Adrenal gland (tissue), 12 donors: Measurements from ENCODE around the gene HBE1. TPM values are rescaled to one million over a fixed set of nuclear protein-coding genes. Genes with fewer than 3 reads are reported as not detected.

Experiments
- DNase-seq, 7 donors: peaks; one replicate each; pipeline ENCODE4 v3.0.0-alpha.2; 2019 to 2020
- H3K27ac ChIP-seq, 5 donors: fragments of 200-600 bp; sonication (generic) in 4 of 5; 1 replicate in 3 of 5; 2 replicates in 2 of 5; pipeline versions ENCODE4 v1.5.1 to v1.8.0; 2016 to 2020; ENCODE audit warnings: mild to moderate bottlenecking in 1 of 5
- H3K27me3 ChIP-seq: fragments of 200-600 bp; 2 replicates; pipeline ENCODE4 v1.8.0; 2021
- H3K36me3 ChIP-seq, 2 donors: fragments of 200-600 bp; replicated peaks in 1 of 2; 1 replicate in 1 of 2; 2 replicates in 1 of 2; pipeline versions ENCODE4 v1.5.1 to v1.8.0; 2018 to 2022
- H3K4me1 ChIP-seq, 2 donors: fragments of 200-600 bp; replicated peaks in 1 of 2; 1 replicate in 1 of 2; 2 replicates in 1 of 2; pipeline versions ENCODE4 v1.5.1 to v1.8.0; 2018 to 2021
- H3K4me3 ChIP-seq, 4 donors: fragments of 200-600 bp; sonication (generic) in 3 of 4; one replicate each; pipeline ENCODE4 v1.5.1; 2016 to 2018
- H3K9me3 ChIP-seq, 3 donors: fragments of 200-600 bp; sonication (generic) in 1 of 3; replicated peaks in 1 of 3; 1 replicate in 2 of 3; 2 replicates in 1 of 3; pipeline versions ENCODE4 v1.5.1 to v1.8.0; 2016 to 2021
- CTCF ChIP-seq, 6 experiments: fragments of 450-650 bp in 4 of 6; fragments of 200-600 bp in 2 of 6; sonication (generic) in 1 of 6; IDR thresholded peaks; 1 replicate in 5 of 6; 2 replicates in 1 of 6; pipeline versions ENCODE4 v1.5.1 to v1.8.0; 2016 to 2021; ENCODE audit warnings: antibody characterized with exemption in 6 of 6, mild to moderate bottlenecking in 2 of 6, moderate library complexity in 1 of 6
- POLR2A ChIP-seq, 2 donors: fragments of 450-650 bp; IDR thresholded peaks; one replicate each; pipeline ENCODE4 v1.6.1; 2017; ENCODE audit warnings: antibody characterized with exemption in 2 of 2, mild to moderate bottlenecking in 2 of 2, moderate library complexity in 1 of 2
- WGBS, 4 donors: extraction: QIAGEN DNeasy Blood & Tissue Kit in 2 of 4; methylation state at CpG; one replicate each; pipeline versions ENCODE4 v1.1.5 to v1.1.7; 2013 to 2017; 5-methylcytosine and 5-hydroxymethylcytosine counted together
- intact Hi-C, 2 donors: fragments of 100-400 bp; cut with DNase I; formaldehyde crosslinking; loops; one replicate each; pipeline versions ENCODE4 v1.14.1 to v1.15.0; 2022 to 2023
- polyA plus RNA-seq, 3 donors: library from polyadenylated mRNA; stranded (reverse); fragments of 200-250 nt in 2 of 3; fragments of 350-450 nt in 1 of 3; fragmentation: Illumina TruSeq in 1 of 3; extraction: RNeasy Lipid Tissue Mini Kit (QIAGEN cat#74804) in 1 of 3; gene quantifications; one replicate each; pipeline ENCODE4 v1.2.3, GENCODE V29; 2013 to 2014
- total RNA-seq, 9 donors: library from RNA; depleted of rRNA in 4 of 9; stranded (reverse); fragments of >200 nt in 4 of 9; fragments of 120-200 nt in 1 of 9; fragmentation: NEBNext Ultra II Directional in 1 of 9; extraction: Animal tissue kit (Norgen Biotek cat#: 25700) in 1 of 9; gene quantifications; one replicate each; pipeline versions ENCODE4 v1.1.0 to v1.2.4, GENCODE V29; 2013 to 2023
- donor health status: healthy with polysubstance abuse.
- donor health status: Bipolar disorder and iron deficiency.
- donor health status: DM: yes; HTN: yes; CAD: no.
- donor health status: DM: no; HTN: no; CAD: no.
- donor health status: DM: no; HTN: no; CAD: no.
- donor health status: DM: yes; HTN: yes; CAD: no.

HBE1 gene
- total and polyA plus RNA-seq, 12 donors: 0.16 to 42.8 (median 3.6) TPM; not detected in 7

GRCh38 chr11:5240056-5240455 lies 29.7 kb downstream of the HBE1 start:
- Histone ChIP-seq H3K27ac (no peak overlapping the region), H3K9me3 (no peaks in the 10 kb centered on the region), H3K36me3 (no peaks in the 10 kb centered on the region), H3K4me3 (no peak overlapping the region), H3K4me1 (no peaks in the 10 kb centered on the region), H3K27me3 (no peaks in the 10 kb centered on the region)
- TF ChIP-seq POLR2A (IDR thresholded peaks at IDR 0.05): no peak
- TF ChIP-seq CTCF (IDR thresholded peaks at IDR 0.05): no peak
- intact Hi-C loops: no loop called here
- WGBS, 4 donors: 65 to 79% (median 74%) methylated on average over 1 of the region's 1 CpG
- DNase-seq: no peak

- no peak overlapping the region for H3K27ac ChIP-seq
- no peak for DNase-seq
- no peak for TF ChIP-seq CTCF (IDR thresholded peaks at IDR 0.05)
- TF ChIP-seq POLR2A (IDR thresholded peaks at IDR 0.05): no peak
- no peaks in the 10 kb centered on the region for H3K36me3 ChIP-seq
- H3K9me3 ChIP-seq: no peaks in the 10 kb centered on the region
- no peak overlapping the region for H3K4me3 ChIP-seq
- intact Hi-C loops: no loop called here
- H3K27me3 ChIP-seq: no peaks in the 10 kb centered on the region
- H3K4me1 ChIP-seq: no peaks in the 10 kb centered on the region
Observed at GRCh38 chr11:5239046-5239445, 30.7 kb downstream of the HBE1 start.

GRCh38 chr11:5238486-5238885 lies 31.3 kb downstream of the HBE1 start:
- intact Hi-C loops: no loop called here
- no peaks in the 10 kb centered on the region for H3K9me3 ChIP-seq
- H3K27me3 ChIP-seq: no peaks in the 10 kb centered on the region
- H3K4me3 ChIP-seq: no peak overlapping the region
- H3K4me1 ChIP-seq: no peaks in the 10 kb centered on the region
- no peak overlapping the region for H3K27ac ChIP-seq
- WGBS, 4 donors: 37 to 46% (median 43%) methylated on average over 2 of the region's 2 CpGs
- H3K36me3 ChIP-seq: no peaks in the 10 kb centered on the region
- TF ChIP-seq CTCF (IDR thresholded peaks at IDR 0.05) (no peak), POLR2A (IDR thresholded peaks at IDR 0.05) (no peak)
- no peak for DNase-seq

GRCh38 chr11:5237420-5237819 lies 32.3 kb downstream of the HBE1 start:
- intact Hi-C loops: no loop called here
- no peaks in the 10 kb centered on the region for H3K27me3 ChIP-seq

More at GRCh38 chr11:5237420-5237819, 32.3 kb downstream of the HBE1 start:
- Histone ChIP-seq H3K36me3 (no peaks in the 10 kb centered on the region), H3K4me1 (no peaks in the 10 kb centered on the region), H3K4me3 (no peak overlapping the region), H3K27ac (no peak overlapping the region), H3K9me3 (no peaks in the 10 kb centered on the region)
- TF ChIP-seq POLR2A (IDR thresholded peaks at IDR 0.05): no peak
- TF ChIP-seq CTCF (IDR thresholded peaks at IDR 0.05): no peak
- WGBS, 4 donors: 38 to 92% (median 85%) methylated on average over 2 of the region's 2 CpGs
- DNase-seq: no peak
